GM21390 (cell line): ENCODE results near the gene SYNGAP1.
"Not testable (repeated sequence)": the region's sequence is repeated elsewhere in the genome, so short reads cannot be mapped to it uniquely, and the experiment has no call there.

ENCODE experiments used
- ATAC-seq: cut with Tn5 transposase; IDR thresholded peaks from one replicate; pipeline ENCODE4 v1.9.1; 2021; ENCODE audit not compliant: unreplicated experiment

The SYNGAP1 gene

GRCh38 chr6:33419580-33420490 lies at the start of gene SYNGAP1:
Gene SYNGAP1, plus strand, starts transcription at chr6:33420065. Its CDS starts 200 bp downstream, at chr6:33420265.
- no peak for ATAC-seq

DNA sequence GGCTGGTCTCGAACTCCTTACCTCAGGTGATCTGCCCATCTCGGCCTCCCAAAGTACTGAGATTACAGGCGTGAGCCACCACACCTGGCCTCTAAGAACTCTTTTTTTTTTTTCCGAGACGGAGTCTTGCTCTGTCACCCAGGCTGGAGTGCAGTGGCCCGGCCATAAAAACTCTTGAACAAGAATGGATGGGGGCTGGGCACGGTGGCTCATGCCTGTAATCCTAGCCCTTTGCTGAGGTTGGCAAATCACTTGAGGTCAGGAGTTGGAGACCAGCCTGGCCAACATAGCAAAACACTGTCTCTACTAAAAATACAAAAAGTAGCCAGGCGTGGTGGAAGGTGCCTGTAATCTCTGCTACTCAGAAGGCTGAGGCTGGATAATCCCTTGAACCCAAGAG lies 48.0 kb upstream of the SYNGAP1 start:
- not testable (repeated sequence) for ATAC-seq

DNA sequence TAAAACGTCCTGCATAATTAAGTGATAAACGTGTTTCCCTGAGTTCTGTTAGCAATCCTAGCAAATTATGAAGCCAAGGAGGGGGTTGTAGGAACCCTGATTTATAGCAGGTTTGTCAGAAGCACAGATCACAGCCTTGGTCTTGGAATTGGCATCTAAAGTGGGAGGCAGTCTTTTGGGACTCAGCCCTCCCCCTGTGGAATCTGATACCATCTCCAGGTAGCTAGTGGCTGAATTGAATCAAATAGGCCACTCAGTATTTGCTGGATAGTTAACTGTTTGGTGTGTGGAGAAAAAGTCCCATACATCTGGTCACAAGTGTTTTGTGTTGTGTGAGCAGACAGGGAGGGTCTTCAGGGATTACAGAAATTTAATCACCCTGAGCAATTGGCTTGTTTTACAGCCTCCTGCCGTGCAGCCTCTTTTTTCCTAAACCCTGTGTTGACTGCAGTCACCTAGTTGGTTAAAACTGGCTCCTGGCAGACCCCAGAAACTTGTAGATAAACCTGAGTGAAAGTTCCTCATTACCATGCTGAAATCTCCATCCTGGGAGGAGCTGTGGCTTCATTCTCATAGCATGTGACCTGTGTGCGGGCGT lies 47.2 kb upstream of the SYNGAP1 start:
- no peak for ATAC-seq

DNA sequence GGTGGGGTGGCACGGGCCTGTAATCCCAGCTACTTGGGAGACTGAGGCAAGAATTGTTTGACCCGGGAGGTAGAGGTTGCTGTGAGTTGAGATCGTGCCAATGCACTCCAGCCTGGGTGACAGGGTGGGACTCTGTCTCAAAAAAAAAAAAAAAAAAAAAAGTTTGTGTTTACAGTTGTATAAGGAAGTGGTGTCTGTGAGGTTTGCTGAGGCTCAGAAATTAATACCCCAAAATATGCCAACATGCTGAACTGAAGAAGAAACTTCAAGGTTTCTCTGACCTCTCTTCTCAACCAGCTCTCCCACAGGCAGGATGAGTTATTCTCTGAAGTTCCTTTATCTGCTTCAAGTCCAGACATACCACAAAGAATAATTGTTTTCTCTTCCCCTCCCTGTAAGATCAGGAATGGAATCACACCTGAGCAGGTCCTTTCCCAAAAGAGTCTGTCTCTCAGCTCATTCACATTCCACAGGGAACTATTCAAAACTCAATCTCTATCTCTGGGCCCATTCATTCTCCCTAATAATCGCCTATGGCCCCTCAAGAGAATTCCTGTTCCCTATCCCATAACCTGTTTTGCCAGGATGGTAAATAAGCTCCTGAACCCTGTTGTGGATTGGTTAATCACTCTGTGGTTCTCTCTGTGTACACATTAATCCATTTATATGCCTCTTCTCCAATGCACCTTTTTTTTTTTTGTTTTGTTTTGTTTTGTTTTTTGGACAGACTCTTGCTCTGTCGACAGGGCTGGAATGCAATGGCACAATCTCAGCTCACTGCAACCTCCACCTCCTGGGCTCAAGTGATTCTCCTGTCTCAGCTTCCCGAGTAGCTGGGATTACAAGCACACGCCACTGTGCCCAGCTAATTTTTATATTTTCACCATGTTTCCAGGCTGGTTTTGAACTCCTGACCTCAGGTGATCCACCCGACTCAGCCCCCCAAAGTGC lies 45.6 kb upstream of the SYNGAP1 start:
- ATAC-seq, result no peak

DNA sequence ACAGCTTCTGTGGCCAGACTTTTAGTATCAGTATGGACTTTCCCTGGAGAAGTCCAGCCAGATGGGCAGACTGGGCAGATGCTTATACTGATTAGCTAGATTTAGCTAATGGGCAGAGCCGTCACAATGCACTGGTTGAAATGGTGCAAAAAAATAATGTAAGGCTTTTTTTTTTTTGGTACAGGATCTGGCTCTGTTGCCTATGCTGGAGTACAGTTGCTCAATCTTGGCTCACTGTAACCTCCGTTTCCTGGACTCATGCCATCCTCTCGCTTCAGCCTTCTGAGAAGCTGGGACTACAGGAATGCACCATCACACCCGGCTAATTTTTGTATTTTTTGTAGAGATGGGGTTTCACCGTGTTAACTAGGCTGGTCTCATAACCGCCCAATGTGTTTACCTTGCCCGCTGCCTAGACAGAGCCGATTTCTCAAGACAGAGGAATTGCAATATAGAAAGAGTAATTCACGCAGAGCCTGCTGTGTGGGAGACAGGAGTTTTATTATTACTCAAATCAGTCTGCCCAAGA lies 44.7 kb upstream of the SYNGAP1 start:
- no peak for ATAC-seq

GRCh38 chr6:33377171-33377570 lies 42.7 kb upstream of the SYNGAP1 start:
- no peak for ATAC-seq

- not testable (repeated sequence) for ATAC-seq
Measured at GRCh38 chr6:33379184-33379583, 40.7 kb upstream of the SYNGAP1 start.

- no peak for ATAC-seq
Measured at GRCh38 chr6:33380272-33380981, 39.4 kb upstream of the SYNGAP1 start.

- ATAC-seq, result no peak
Measured at GRCh38 chr6:33383427-33384185, 36.3 kb upstream of the SYNGAP1 start.

DNA sequence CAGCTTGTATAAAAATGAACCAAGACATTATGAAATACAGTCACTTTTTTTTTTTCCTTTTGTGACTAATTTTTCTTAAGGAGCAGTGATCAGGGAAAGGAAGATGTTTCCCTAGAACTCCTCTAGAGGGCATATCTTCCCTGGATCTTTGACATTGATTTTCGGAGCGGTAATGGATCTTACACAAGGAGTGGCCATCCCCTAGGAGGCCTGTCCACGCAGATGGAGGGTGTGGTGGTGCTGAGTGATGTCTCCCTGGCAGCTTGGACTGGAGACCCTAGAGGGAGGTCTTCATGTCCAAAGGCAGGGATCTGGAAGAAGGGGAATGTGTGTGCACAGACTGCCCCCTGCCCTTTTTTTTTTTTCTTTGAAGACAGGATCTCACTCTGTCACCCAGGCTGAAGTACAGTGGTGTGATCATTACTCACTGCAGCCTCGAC lies 35.3 kb upstream of the SYNGAP1 start:
- ATAC-seq, result no peak

- no peak for ATAC-seq
Measured at GRCh38 chr6:33390173-33390572, 29.7 kb upstream of the SYNGAP1 start.

- ATAC-seq, result no peak
Measured at GRCh38 chr6:33390767-33391277, 29.0 kb upstream of the SYNGAP1 start.

GRCh38 chr6:33391278-33391921 lies 28.5 kb upstream of the SYNGAP1 start, which contains the start of gene KIFC1:
Gene KIFC1, plus strand, starts transcription at chr6:33391823. Its CDS starts 163 bp downstream, at chr6:33391986.
- ATAC-seq, result peak; percentile 89

- peak; percentile 8 for ATAC-seq
Measured at GRCh38 chr6:33391922-33392594, 27.8 kb upstream of the SYNGAP1 start.

GRCh38 chr6:33392595-33392948 lies 27.3 kb upstream of the SYNGAP1 start:
- no peak for ATAC-seq

GRCh38 chr6:33392979-33393378 lies 26.9 kb upstream of the SYNGAP1 start:
- ATAC-seq, result no peak

DNA sequence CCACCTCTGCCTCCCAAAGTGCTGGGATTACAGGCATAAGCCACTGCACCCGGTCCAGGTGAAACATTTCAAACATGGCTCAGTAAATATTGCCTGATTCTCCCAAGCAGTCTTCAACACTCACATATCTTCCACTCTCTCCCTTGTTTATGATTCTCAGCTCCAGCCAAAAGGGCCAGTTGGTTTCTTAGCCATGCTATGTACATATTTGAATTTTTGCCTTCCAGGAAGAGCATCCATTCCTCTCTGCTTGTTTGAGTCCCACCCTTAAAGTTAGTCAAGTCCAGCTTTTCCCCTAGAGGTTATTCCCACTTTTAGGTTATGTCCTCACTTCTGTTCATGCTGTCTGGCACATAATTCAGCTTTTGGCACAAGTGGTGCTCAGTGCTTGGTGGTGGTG lies 22.3 kb upstream of the SYNGAP1 start:
- no peak for ATAC-seq

GRCh38 chr6:33398601-33399000 lies 21.3 kb upstream of the SYNGAP1 start:
- ATAC-seq, result not testable (repeated sequence)
